GM12873 (cell line): ENCODE data around the gene NOTCH2.

ENCODE experiments used
- CTCF ChIP-seq: IDR thresholded peaks from 2 replicates; pipeline ENCODE4 v1.5.1; 2012; ENCODE audit warnings: low read depth, mild to moderate bottlenecking, moderate library complexity, low read length, control low read depth; ENCODE audit not compliant: insufficient read depth; ENCODE audit errors: missing control alignments

The NOTCH2 gene

GRCh38 chr1:119898981-119899720 is 170.3 kb downstream of the NOTCH2 start:
- no peak for TF ChIP-seq CTCF

- no peak for TF ChIP-seq CTCF
Observed at GRCh38 chr1:119898530-119898929, 170.9 kb downstream of the NOTCH2 start.

GRCh38 chr1:119896303-119896702 is 173.2 kb downstream of the NOTCH2 start, which contains the start of gene ADAM30:
Gene ADAM30, minus strand, starts transcription at chr1:119896515. Its CDS starts 179 bp downstream, at chr1:119896336.
- no peak for TF ChIP-seq CTCF

GRCh38 chr1:119895102-119895501 is 174.4 kb downstream of the NOTCH2 start:
- TF ChIP-seq CTCF = no peak

GRCh38 chr1:119893827-119894700 is 175.4 kb downstream of the NOTCH2 start:
- TF ChIP-seq CTCF = no peak

- TF ChIP-seq CTCF = no peak
Observed at GRCh38 chr1:119893238-119893791, 176.1 kb downstream of the NOTCH2 start.

- TF ChIP-seq CTCF = no peak
Observed at GRCh38 chr1:119891386-119891785, 178.1 kb downstream of the NOTCH2 start.
